Measurements from ENCODE around the gene SLAMF8.

The SLAMF8 gene

GRCh38 chr1:159799446-159799985 is 27.2 kb upstream of the SLAMF8 start:
- Mint-ChIP-seq H3K27ac (no peak overlapping the region), H3K36me3 (no peaks in the 10 kb centered on the region), H3K27me3 (peaks cover 59% of the 10 kb centered on the region), H3K9me3 (no peaks in the 10 kb centered on the region), H3K4me3 (no peak overlapping the region), H3K4me1 (peaks cover 17% of the 10 kb centered on the region)
- CTCF ChIA-PET: interaction anchor here (0.7 to 13.3 kb wide), 36 partner anchors 9 to 279 kb away, joined by 3 to 430 read pairs (median 5); partner anchors contain the start of gene DUSP23
- DNase-seq: no peak

- H3K4me3 Mint-ChIP-seq: no peak overlapping the region
- H3K27ac Mint-ChIP-seq: no peak overlapping the region
- no peaks in the 10 kb centered on the region for H3K9me3 Mint-ChIP-seq
- H3K27me3 Mint-ChIP-seq: peaks cover 66% of the 10 kb centered on the region
- H3K4me1 Mint-ChIP-seq: peaks cover 17% of the 10 kb centered on the region
- DNase-seq: peak; percentile 45
- no peaks in the 10 kb centered on the region for H3K36me3 Mint-ChIP-seq
- CTCF ChIA-PET: interaction anchor here (1.0 to 13.3 kb wide), 15 partner anchors 8 to 209 kb away, joined by 3 to 430 read pairs (median 7); partner anchors contain the start of gene DUSP23
These were observed 26.3 kb upstream of the SLAMF8 start for GRCh38 chr1:159800177-159800930.

DNA sequence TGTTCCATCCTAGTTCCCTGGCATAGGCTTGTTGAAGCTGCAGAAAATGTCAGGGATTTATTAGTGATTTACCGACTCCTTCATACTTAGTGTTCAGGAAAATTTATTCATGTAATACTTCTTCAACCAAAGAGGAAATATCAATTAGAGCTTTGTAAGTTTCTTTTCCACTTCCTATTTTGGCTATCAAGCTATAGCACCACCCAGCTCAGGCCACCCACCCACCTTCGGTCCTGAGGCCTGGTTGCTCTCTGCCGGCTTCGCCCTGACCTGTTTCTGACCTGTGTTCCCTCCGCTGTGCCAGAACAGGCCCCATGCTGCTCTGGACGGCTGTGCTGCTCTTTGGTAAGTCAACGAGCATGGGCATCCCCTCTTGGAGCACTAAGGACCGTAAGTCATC is 24.6 kb upstream of the SLAMF8 start, which contains the start of gene FCRL6:
FCRL6 (plus strand) TSS at position 250 of the 400 bp plus-strand sequence; CDS start at position 315, 65 bp downstream.
- H3K27me3 Mint-ChIP-seq: peaks cover 69% of the 10 kb centered on the region
- CTCF ChIA-PET: interaction anchor here (3.0 to 13.3 kb wide), 3 partner anchors 25 to 204 kb away, joined by 8 to 430 read pairs (median 72); partner anchors contain the start of gene SLAMF8
- no peak within 1 kb of the TSS for H3K27ac Mint-ChIP-seq
- no peak for DNase-seq
- H3K4me3 Mint-ChIP-seq: no peak within 1 kb of the TSS
- H3K36me3 Mint-ChIP-seq: no peaks in the 10 kb centered on the region
- H3K9me3 Mint-ChIP-seq: no peaks in the 10 kb centered on the region
- H3K4me1 Mint-ChIP-seq: peaks cover 17% of the 10 kb centered on the region

DNA sequence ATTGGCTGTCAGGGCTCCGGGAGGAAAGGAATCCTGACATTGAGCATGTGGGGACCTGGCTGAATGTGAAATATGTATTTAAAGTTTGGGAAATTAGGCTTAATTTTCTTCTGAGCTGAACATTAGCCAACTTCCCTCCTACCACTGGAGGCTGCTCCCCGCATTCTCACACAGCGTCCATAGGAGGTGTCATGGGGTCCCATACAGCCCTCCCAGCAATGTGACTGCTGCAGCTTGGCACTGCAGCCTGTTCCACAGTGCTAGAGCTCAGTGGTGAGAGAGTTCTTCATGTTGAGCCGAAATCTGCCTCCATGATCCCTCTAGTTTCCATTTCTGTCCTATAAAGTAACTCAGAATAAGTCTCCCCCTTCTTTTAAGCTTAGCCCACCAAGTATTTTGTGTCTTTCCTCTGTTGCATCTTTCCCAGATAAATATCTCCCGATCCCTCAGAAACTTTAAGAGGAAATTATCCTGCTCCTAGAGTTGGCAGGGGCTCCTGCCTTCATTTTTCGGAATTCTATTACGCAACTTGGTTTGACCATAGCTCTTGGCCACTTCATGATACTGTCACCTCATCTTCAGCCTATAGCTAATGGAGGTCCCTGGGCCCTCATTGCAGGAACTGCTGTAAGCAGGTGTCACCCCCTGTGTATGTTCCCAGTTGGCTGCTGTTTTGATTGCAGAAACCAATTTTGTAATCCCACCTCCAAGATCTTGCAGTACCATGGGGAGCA is 22.6 kb upstream of the SLAMF8 start:
- Mint-ChIP-seq H3K9me3 (no peaks in the 10 kb centered on the region), H3K4me3 (no peak overlapping the region), H3K27ac (no peak overlapping the region), H3K36me3 (no peaks in the 10 kb centered on the region), H3K4me1 (peaks cover 17% of the 10 kb centered on the region), H3K27me3 (peaks cover 75% of the 10 kb centered on the region)
- CTCF ChIA-PET: interaction anchor here (1.3 to 13.3 kb wide), 5 partner anchors 13 to 202 kb away, joined by 3 to 430 read pairs (median 8); partner anchors contain the start of gene SLAMF8
- DNase-seq: no peak

DNA sequence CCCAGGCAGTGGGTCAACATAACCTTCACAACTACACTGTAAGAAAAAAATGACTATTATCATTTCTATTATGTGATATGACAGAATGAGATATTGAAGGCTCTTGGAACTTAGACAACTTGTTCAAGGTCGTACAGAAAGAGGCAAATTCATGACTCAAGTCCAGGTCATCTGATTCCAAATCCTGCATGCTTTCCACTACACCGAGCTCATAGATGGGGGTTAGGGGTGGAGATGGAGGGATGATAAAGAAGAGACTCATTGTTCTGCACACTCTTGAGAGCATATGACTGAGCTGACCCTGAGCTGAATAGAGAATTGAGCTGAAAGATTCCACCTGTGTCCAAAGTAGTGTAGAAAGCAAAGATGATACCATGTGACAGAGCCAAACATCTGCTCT is 21.7 kb upstream of the SLAMF8 start:
- Mint-ChIP-seq H3K4me1 (peaks cover 12% of the 10 kb centered on the region), H3K27ac (no peak overlapping the region), H3K9me3 (no peaks in the 10 kb centered on the region), H3K27me3 (peaks cover 80% of the 10 kb centered on the region), H3K36me3 (no peaks in the 10 kb centered on the region), H3K4me3 (no peak overlapping the region)
- DNase-seq: no peak
- CTCF ChIA-PET: interaction anchor here (1.6 to 13.3 kb wide), 4 partner anchors 12 to 201 kb away, joined by 4 to 430 read pairs (median 40); partner anchors contain the start of gene SLAMF8

GRCh38 chr1:159815926-159816325 is 10.7 kb upstream of the SLAMF8 start:
- H3K4me3 Mint-ChIP-seq: no peak overlapping the region
- no peaks in the 10 kb centered on the region for H3K9me3 Mint-ChIP-seq
- CTCF ChIA-PET: no interaction called here
- no peaks in the 10 kb centered on the region for H3K4me1 Mint-ChIP-seq
- no peak overlapping the region for H3K27ac Mint-ChIP-seq
- H3K36me3 Mint-ChIP-seq: no peaks in the 10 kb centered on the region
- DNase-seq: no peak
- H3K27me3 Mint-ChIP-seq: peaks cover 60% of the 10 kb centered on the region

DNA sequence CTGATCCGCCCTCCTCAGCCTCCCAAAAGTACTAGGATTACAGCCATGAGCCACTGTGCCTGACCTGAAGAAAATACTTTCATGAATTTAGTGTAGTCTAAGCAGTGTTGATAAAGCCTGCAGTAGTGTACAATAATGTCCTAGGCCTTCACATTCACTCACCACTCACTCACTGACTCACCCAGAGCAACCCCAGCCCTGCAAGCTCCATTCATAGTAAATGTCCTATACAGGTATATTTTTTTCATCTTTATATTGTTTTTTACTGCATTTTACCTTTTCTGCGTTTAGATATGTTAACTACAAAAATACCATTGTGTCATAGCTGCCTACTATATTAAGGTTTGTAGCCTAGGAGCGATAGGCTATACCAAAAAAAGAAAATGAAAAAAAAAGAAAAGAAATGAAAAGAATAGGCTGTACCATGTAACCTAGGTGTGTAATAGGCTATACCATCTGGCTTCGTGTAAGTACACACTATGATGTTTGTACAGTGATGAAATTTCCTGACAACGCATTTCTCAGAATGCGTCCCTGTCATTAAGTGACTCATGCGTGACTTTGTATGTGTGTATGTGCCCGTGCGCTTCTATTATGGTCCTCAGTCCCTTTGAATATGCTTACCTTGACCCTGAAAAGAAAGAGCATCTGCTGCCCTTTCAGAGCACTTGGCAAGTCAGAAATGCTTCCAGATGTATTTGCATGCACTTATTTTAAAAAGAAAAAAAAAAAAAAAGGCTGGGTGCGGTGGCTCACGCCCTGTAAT is 9.2 kb upstream of the SLAMF8 start:
- Mint-ChIP-seq H3K9me3 (no peaks in the 10 kb centered on the region), H3K4me1 (no peaks in the 10 kb centered on the region), H3K27ac (no peak overlapping the region), H3K36me3 (no peaks in the 10 kb centered on the region), H3K4me3 (no peak overlapping the region), H3K27me3 (peaks cover 61% of the 10 kb centered on the region)
- CTCF ChIA-PET: interaction anchor here (0.9 to 2.0 kb wide), 4 partner anchors 13 to 75 kb away, joined by 3 to 8 read pairs (median 4); no protein-coding TSS in a partner anchor
- DNase-seq: no peak

GRCh38 chr1:159821171-159821867 is 5.4 kb upstream of the SLAMF8 start:
- Mint-ChIP-seq H3K36me3 (no peaks in the 10 kb centered on the region), H3K4me1 (peaks cover 20% of the 10 kb centered on the region), H3K27me3 (peaks cover 65% of the 10 kb centered on the region), H3K27ac (no peak overlapping the region), H3K9me3 (no peaks in the 10 kb centered on the region), H3K4me3 (no peak overlapping the region)
- CTCF ChIA-PET: no interaction called here
- DNase-seq: no peak

DNA sequence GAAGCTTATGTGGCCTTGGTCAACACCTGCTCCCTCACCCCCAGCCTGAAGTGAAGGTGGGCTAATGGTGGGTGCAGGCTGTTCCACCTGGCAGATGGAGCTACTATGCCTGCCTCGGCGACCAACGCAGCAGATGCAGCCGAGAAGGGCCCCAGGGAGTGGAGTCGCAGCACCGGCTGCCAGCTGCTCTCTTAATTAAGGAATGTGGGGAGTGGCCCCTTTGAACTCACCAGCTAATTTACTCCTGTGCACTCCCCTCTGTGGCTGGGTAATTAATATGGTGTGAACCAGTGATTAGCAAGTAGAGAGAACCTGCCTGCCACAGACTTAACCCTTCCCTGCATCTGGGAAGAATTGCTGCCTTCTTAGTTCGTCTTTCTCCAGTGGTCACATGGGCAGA is 3.3 kb upstream of the SLAMF8 start:
- no peak overlapping the region for H3K27ac Mint-ChIP-seq
- peaks cover 60% of the 10 kb centered on the region for H3K27me3 Mint-ChIP-seq
- no peak for DNase-seq
- H3K9me3 Mint-ChIP-seq: peaks cover 13% of the 10 kb centered on the region
- no peak overlapping the region for H3K4me3 Mint-ChIP-seq
- H3K36me3 Mint-ChIP-seq: peaks cover 7% of the 10 kb centered on the region
- CTCF ChIA-PET: interaction anchor here (2.4 kb wide), 1 partner anchor 24 kb away, joined by 8 read pairs; no protein-coding TSS in a partner anchor
- H3K4me1 Mint-ChIP-seq: peaks cover 41% of the 10 kb centered on the region

DNA sequence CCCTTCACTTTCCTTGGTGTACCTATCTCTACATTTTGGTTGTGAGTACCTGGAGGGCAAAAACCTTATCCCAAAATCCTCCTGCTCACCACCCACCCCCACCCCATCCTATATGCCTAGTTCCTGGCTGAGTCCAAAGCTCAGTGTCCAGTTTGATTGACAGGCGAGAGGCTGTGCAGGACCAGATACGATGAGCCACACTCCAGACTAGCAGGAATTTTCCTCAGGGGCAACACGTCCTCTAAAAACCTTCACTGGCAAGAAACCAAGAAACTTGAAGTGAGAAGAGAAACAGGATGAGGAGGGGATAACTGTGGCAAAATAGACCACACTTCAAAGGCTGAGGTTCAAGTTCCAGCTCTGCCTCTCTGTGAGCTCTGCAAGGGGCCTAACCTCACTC is 1.1 kb upstream of the SLAMF8 start:
- Mint-ChIP-seq H3K4me1 (peaks cover 49% of the 10 kb centered on the region), H3K9me3 (peaks cover 19% of the 10 kb centered on the region), H3K27me3 (peaks cover 62% of the 10 kb centered on the region), H3K27ac (peak overlapping the region; percentile 39), H3K4me3 (no peak overlapping the region), H3K36me3 (peaks cover 13% of the 10 kb centered on the region)
- CTCF ChIA-PET: interaction anchor here (1.9 to 2.5 kb wide), 2 partner anchors 22 to 67 kb away, joined by 6 to 8 read pairs; partner anchors contain the start of gene FCRL6
- DNase-seq: no peak

GRCh38 chr1:159827102-159827490 is 423 bp downstream of the SLAMF8 start:
- Mint-ChIP-seq H3K4me3 (no peak overlapping the region), H3K27me3 (peaks cover 55% of the 10 kb centered on the region), H3K36me3 (peaks cover 13% of the 10 kb centered on the region), H3K4me1 (peaks cover 49% of the 10 kb centered on the region), H3K9me3 (peaks cover 19% of the 10 kb centered on the region), H3K27ac (peak overlapping the region; percentile 66)
- CTCF ChIA-PET: interaction anchor here (0.6 to 2.5 kb wide), 10 partner anchors 18 to 179 kb away, joined by 3 to 8 read pairs (median 4); partner anchors contain the start of gene FCRL6
- DNase-seq: no peak

GRCh38 chr1:159827549-159827948 is 876 bp downstream of the SLAMF8 start:
- Mint-ChIP-seq H3K4me1 (peaks cover 49% of the 10 kb centered on the region), H3K36me3 (peaks cover 13% of the 10 kb centered on the region), H3K27ac (peak overlapping the region; percentile 53), H3K27me3 (peaks cover 51% of the 10 kb centered on the region), H3K4me3 (no peak overlapping the region), H3K9me3 (peaks cover 19% of the 10 kb centered on the region)
- DNase-seq: no peak
- CTCF ChIA-PET: interaction anchor here (0.6 to 2.5 kb wide), 8 partner anchors 17 to 67 kb away, joined by 3 to 8 read pairs (median 4); partner anchors contain the start of gene FCRL6

DNA sequence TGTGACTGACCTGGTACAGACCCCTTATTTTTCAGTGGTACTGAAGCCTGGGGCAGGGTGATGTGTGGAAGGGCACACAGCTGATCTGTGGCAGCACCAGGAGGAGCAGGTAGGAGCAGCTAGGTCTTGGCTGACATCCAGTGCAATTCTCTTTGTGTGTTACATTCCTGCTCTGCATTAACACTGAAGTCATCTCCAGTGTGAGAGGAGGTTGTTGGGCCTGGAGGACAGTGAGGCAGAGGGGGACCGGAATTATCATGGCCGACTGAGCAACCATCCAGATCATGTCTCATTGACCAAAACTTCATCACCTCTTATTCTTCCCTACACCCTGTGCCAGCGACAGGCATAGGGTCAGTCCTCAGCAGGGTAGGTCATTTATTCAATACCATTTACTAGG is 1.5 kb downstream of the SLAMF8 start:
- Mint-ChIP-seq H3K36me3 (peaks cover 13% of the 10 kb centered on the region), H3K4me1 (peaks cover 49% of the 10 kb centered on the region), H3K9me3 (peaks cover 19% of the 10 kb centered on the region), H3K4me3 (no peak overlapping the region), H3K27ac (no peak overlapping the region), H3K27me3 (peaks cover 44% of the 10 kb centered on the region)
- CTCF ChIA-PET: interaction anchor here (1.0 to 2.5 kb wide), 4 partner anchors 25 to 59 kb away, joined by 4 to 8 read pairs (median 6); partner anchors contain the start of gene FCRL6
- no peak for DNase-seq

Measured in activated naive CD4-positive, alpha-beta T cell treated with anti-CD3 and anti-CD28 coated beads, Interleukin-2, amount 10 ng/mL, durations not matched to agents 7 days and 5 days (primary cell).